ENCODE measurements around the gene PPM1D. TPM values are rescaled to one million over a fixed set of nuclear protein-coding genes. Genes with fewer than 3 reads are reported as not detected.
A peak's percentile ranks its signal among the peaks of the same experiment; 100 is the strongest.

The PPM1D gene
- total and polyA plus RNA-seq, 2 of the 13 experiments (the other 11 are each of a cell fraction or from before 2014, with no cell fraction given) = 8.0 to 26.2 TPM

DNA sequence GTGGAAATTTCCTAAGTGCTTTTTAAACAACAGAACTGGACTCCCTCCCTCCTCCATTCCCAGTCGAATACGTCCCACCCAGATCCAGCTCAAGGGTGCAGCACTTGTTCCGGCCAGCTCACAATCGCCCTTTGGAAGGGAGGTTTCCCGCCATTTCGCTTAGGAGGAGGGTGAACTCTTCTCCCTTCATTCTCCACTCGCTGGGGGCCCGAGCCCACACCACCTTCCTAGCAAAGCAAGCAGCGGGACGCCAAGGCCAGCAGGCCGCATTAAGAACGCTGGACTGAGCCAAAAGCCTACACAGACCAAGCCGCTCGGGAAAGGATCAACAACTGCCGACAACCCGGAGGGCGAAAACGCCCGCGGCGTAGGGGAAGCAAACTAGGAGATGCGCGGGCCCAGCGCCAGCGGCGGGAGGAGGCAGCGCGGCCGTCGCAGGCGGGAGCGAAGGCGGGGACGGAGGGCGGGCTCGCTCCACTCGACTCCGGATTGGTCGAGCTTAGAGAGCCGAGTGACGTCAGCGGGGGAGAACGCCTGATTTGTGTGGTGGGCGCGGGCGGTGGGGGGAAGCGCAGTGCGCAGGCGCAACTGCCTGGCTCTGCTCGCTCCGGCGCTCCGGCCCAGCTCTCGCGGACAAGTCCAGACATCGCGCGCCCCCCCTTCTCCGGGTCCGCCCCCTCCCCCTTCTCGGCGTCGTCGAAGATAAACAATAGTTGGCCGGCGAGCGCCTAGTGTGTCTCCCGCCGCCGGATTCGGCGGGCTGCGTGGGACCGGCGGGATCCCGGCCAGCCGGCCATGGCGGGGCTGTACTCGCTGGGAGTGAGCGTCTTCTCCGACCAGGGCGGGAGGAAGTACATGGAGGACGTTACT is at the start of gene PPM1D (continued):
- TF ChIP-seq PAXIP1 (CRISPR knock-in tag; conservative IDR thresholded peaks at IDR 0.05) (peak; percentile 84), MATR3 (CRISPR knock-in tag; IDR thresholded peaks at IDR 0.05) (no peak), GZF1 (CRISPR knock-in tag; IDR thresholded peaks at IDR 0.05) (peak; percentile 91), SIX4 (CRISPR knock-in tag; IDR thresholded peaks at IDR 0.05) (peak; percentile 29; the same call in 1 of the 2 replicates), ZNF251 (CRISPR knock-in tag; IDR thresholded peaks at IDR 0.05) (no peak), ZNF597 (CRISPR knock-in tag; IDR thresholded peaks at IDR 0.05) (peak; percentile 94; the same call in 1 of the 2 replicates), CCAR2 (optimal IDR thresholded peaks at IDR 0.05; ENCODE audit: low read depth, low read length) (peak; percentile 75), ZNF878 (CRISPR knock-in tag; IDR thresholded peaks at IDR 0.05) (peak; percentile 80; the same call in 1 of the 2 replicates), BHLHE40 (IDR thresholded peaks at IDR 0.05; ENCODE audit: low read length) (no peak), USF2 (IDR thresholded peaks at IDR 0.05; ENCODE audit: low read depth, low read length) (no peak), USF2 (CRISPR knock-in tag; IDR thresholded peaks at IDR 0.05; ENCODE audit: borderline replicate concordance) (no peak; the same call in 1 of the 2 replicates), ZNF747 (CRISPR knock-in tag; IDR thresholded peaks at IDR 0.05; ENCODE audit: borderline replicate concordance) (peak; percentile 76; the same call in 1 of the 2 replicates), ZNF816 (CRISPR knock-in tag; IDR thresholded peaks at IDR 0.05; ENCODE audit: borderline replicate concordance) (peak; percentile 90), PCBP2 (optimal IDR thresholded peaks at IDR 0.05; ENCODE audit: low read depth, low read length, poor library complexity, severe bottlenecking) (no peak), GTF3A (CRISPR knock-in tag; conservative IDR thresholded peaks at IDR 0.05) (no peak; the same call in 1 of the 2 replicates), EEA1 (CRISPR knock-in tag; IDR thresholded peaks at IDR 0.05; ENCODE audit: borderline replicate concordance) (peak; percentile 87; the same call in 1 of the 2 replicates), ZNF484 (CRISPR knock-in tag; IDR thresholded peaks at IDR 0.05; ENCODE audit: borderline replicate concordance, low read depth) (no peak), HOMEZ (CRISPR knock-in tag; IDR thresholded peaks at IDR 0.05; ENCODE audit: low read depth) (peak; percentile 33; the same call in 1 of the 2 replicates)
- TF ChIP-seq, protein P1, sequence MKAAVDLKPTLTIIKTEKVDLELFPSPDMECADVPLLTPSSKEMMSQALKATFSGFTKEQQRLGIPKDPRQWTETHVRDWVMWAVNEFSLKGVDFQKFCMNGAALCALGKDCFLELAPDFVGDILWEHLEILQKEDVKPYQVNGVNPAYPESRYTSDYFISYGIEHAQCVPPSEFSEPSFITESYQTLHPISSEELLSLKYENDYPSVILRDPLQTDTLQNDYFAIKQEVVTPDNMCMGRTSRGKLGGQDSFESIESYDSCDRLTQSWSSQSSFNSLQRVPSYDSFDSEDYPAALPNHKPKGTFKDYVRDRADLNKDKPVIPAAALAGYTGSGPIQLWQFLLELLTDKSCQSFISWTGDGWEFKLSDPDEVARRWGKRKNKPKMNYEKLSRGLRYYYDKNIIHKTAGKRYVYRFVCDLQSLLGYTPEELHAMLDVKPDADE (CRISPR knock-in tag; IDR thresholded peaks at IDR 0.05) = peak; percentile 93

Data from HepG2 (cell line).